H1 (cell line): ENCODE data around the gene AGAP3. TPM values are rescaled to one million over a fixed set of nuclear protein-coding genes. Genes with fewer than 3 reads are reported as not detected.

Experiments
- CTCF ChIA-PET: fragments of 300-600 bp; sonication (Branson Sonifier 250); formaldehyde crosslinking; loops from one replicate; lab custom pipeline; 2021; ENCODE audit not compliant: partially characterized antibody; lab: Charles Lee
- POLR2A ChIA-PET: fragments of 300-600 bp; sonication (Branson Sonifier 250); formaldehyde crosslinking; loops from one replicate; lab custom pipeline; 2021; ENCODE audit warnings: inconsistent platforms; ENCODE audit not compliant: partially characterized antibody; lab: Charles Lee
- DNase-seq, 2 experiments: peaks; one replicate each; pipeline versions ENCODE4 v3.0.0 to v3.0.0-alpha.2; 2010 to 2022; ENCODE audit warnings: low spot score in 2 of 2, low read depth in 1 of 2, mixed read lengths in 1 of 2
- FAIRE-seq: peaks from 2 replicates; lab custom pipeline; 2011; peaks lifted over from hg19 to GRCh38; lab: Jason Lieb, UNC
- H2AFZ ChIP-seq: 2 replicates; pipeline ENCODE4 v1.8.1; 2012; ENCODE audit warnings: low read length, inconsistent platforms
- H2AK5ac ChIP-seq: 2 replicates; pipeline ENCODE4 v1.6.1; 2013; ENCODE audit warnings: low read depth, low read length
- H2BK120ac ChIP-seq: replicated peaks from 2 replicates; pipeline ENCODE3; 2013; ENCODE audit warnings: low read depth, low read length, inconsistent platforms
- H2BK12ac ChIP-seq: 2 replicates; pipeline ENCODE4 v1.6.1; 2013; ENCODE audit warnings: low read depth, low read length
- H2BK15ac ChIP-seq: 2 replicates; pipeline ENCODE4 v1.6.1; 2013; ENCODE audit warnings: low read length
- H2BK20ac ChIP-seq: 2 replicates; pipeline ENCODE4 v1.6.1; 2013; ENCODE audit warnings: low read length
- H2BK5ac ChIP-seq: 2 replicates; pipeline ENCODE4 v1.6.1; 2013; ENCODE audit warnings: low read depth, low read length
- H3K14ac ChIP-seq: 2 replicates; pipeline ENCODE4 v1.6.1; 2013; ENCODE audit warnings: inconsistent platforms; ENCODE audit not compliant: insufficient read length
- H3K18ac ChIP-seq: 2 replicates; pipeline ENCODE4 v1.6.1; 2013; ENCODE audit warnings: low read length; ENCODE audit errors: extremely low read depth
- H3K23ac ChIP-seq: 2 replicates; pipeline ENCODE4 v1.6.1; 2013; ENCODE audit warnings: inconsistent platforms; ENCODE audit not compliant: insufficient read length
- H3K23me2 ChIP-seq: 2 replicates; pipeline ENCODE4 v1.6.1; 2013; ENCODE audit warnings: low read depth, low read length
- H3K27ac ChIP-seq: 2 replicates; pipeline ENCODE4 v1.6.1; 2011; ENCODE audit warnings: low read depth, low read length, inconsistent platforms
- H3K27me3 ChIP-seq, 4 experiments: replicated peaks in 1 of 4; 1 replicate in 1 of 4; 2 replicates in 3 of 4; pipeline versions ENCODE4 v1.6.1 to v1.8.1; 2011 to 2013; ENCODE audit warnings: low read length in 3 of 4, mild to moderate bottlenecking in 3 of 4, inconsistent platforms in 2 of 4, mixed read lengths in 2 of 4, moderate library complexity in 1 of 4; ENCODE audit not compliant: control insufficient read depth in 3 of 4, insufficient read depth in 3 of 4; ENCODE audit errors: extremely low read depth in 1 of 4
- H3K36me3 ChIP-seq, 4 experiments: 2 replicates each; pipeline versions ENCODE4 v1.6.1 to v1.8.1; 2011 to 2013; ENCODE audit warnings: mild to moderate bottlenecking in 4 of 4, low read length in 3 of 4, moderate library complexity in 2 of 4, control low read depth in 1 of 4, inconsistent platforms in 1 of 4; ENCODE audit not compliant: insufficient read depth in 4 of 4, control insufficient read depth in 2 of 4
- H3K4ac ChIP-seq: replicated peaks from 2 replicates; pipeline ENCODE3; 2013; ENCODE audit warnings: low read length, low read depth, mixed read lengths, inconsistent platforms; ENCODE audit not compliant: insufficient read length
- H3K4me1 ChIP-seq, 4 experiments: replicated peaks in 1 of 4; 1 replicate in 1 of 4; 2 replicates in 3 of 4; pipeline versions ENCODE4 v1.6.1 to v1.8.1; 2011 to 2013; ENCODE audit warnings: low read length in 3 of 4, inconsistent platforms in 2 of 4, mixed read lengths in 1 of 4; ENCODE audit not compliant: insufficient read depth in 4 of 4, control insufficient read depth in 3 of 4
- H3K4me2 ChIP-seq, 2 experiments: 2 replicates each; pipeline versions ENCODE4 v1.6.1 to v1.8.1; 2011 to 2013; ENCODE audit warnings: low read depth in 2 of 2, low read length in 2 of 2, control low read depth in 1 of 2, inconsistent platforms in 1 of 2, mild to moderate bottlenecking in 1 of 2; ENCODE audit not compliant: insufficient read depth in 1 of 2
- H3K4me3 ChIP-seq, 4 experiments: fragments of 200-600, 300-600 bp in 1 of 4; sonication (generic), shearing (Covaris generic), sonication (Bioruptor Twin) in 1 of 4; 2 replicates each; pipeline versions ENCODE4 v1.5.1 to v1.8.1; 2011 to 2016; ENCODE audit warnings: low read length in 4 of 4, low read depth in 3 of 4, control low read depth in 2 of 4, inconsistent platforms in 2 of 4, mild to moderate bottlenecking in 2 of 4, mixed read lengths in 1 of 4, moderate library complexity in 1 of 4; ENCODE audit not compliant: insufficient read depth in 2 of 4; ENCODE audit errors: extremely low read depth in 1 of 4
- H3K56ac ChIP-seq: replicated peaks from 2 replicates; pipeline ENCODE3; 2013; ENCODE audit warnings: low read depth, mild to moderate bottlenecking, mixed read lengths, low read length, inconsistent platforms; ENCODE audit not compliant: insufficient read length
- H3K79me1 ChIP-seq: 2 replicates; pipeline ENCODE4 v1.6.1; 2013; ENCODE audit warnings: low read depth, low read length, control low read depth
- H3K79me2 ChIP-seq, 2 experiments: 2 replicates each; pipeline versions ENCODE4 v1.6.1 to v1.8.1; 2012 to 2013; ENCODE audit warnings: low read length in 2 of 2, mild to moderate bottlenecking in 2 of 2, inconsistent platforms in 1 of 2; ENCODE audit not compliant: insufficient read depth in 2 of 2, control insufficient read depth in 1 of 2
- H3K9ac ChIP-seq, 4 experiments: replicated peaks in 1 of 4; 1 replicate in 1 of 4; 2 replicates in 3 of 4; pipeline versions ENCODE4 v1.6.1 to v1.8.1; 2011 to 2013; ENCODE audit warnings: low read depth in 3 of 4, low read length in 3 of 4, control low read depth in 2 of 4, mild to moderate bottlenecking in 2 of 4, moderate library complexity in 2 of 4, inconsistent platforms in 1 of 4; ENCODE audit errors: extremely low read depth in 1 of 4
- H3K9me3 ChIP-seq, 2 experiments: 2 replicates each; pipeline versions ENCODE4 v1.6.1 to v1.8.1; 2012 to 2013; ENCODE audit warnings: mild to moderate bottlenecking in 2 of 2, moderate library complexity in 2 of 2, control low read depth in 1 of 2, inconsistent platforms in 1 of 2, low read depth in 1 of 2, low read length in 1 of 2, mixed read lengths in 1 of 2; ENCODE audit not compliant: insufficient read depth in 2 of 2
- H4K20me1 ChIP-seq, 2 experiments: replicated peaks in 1 of 2; 2 replicates each; pipeline versions ENCODE3 to v1.8.1; 2011 to 2013; ENCODE audit warnings: inconsistent platforms in 2 of 2, low read length in 2 of 2, mild to moderate bottlenecking in 1 of 2; ENCODE audit not compliant: insufficient read depth in 2 of 2, control insufficient read depth in 1 of 2
- H4K5ac ChIP-seq: 2 replicates; pipeline ENCODE4 v1.6.1; 2013; ENCODE audit warnings: low read length, low read depth, mixed read lengths, inconsistent platforms; ENCODE audit not compliant: insufficient read length
- H4K8ac ChIP-seq: 2 replicates; pipeline ENCODE4 v1.8.0; 2013; ENCODE audit warnings: mild to moderate bottlenecking, moderate library complexity, low read length, inconsistent platforms; ENCODE audit not compliant: insufficient read depth; ENCODE audit errors: extremely low read depth
- H4K91ac ChIP-seq: replicated peaks from 2 replicates; pipeline ENCODE3; 2013; ENCODE audit warnings: low read length, mixed read lengths, inconsistent platforms; ENCODE audit not compliant: insufficient read length
- HDAC6 ChIP-seq: IDR thresholded peaks from one replicate; pipeline ENCODE4 v1.7.1; 2012; ENCODE audit warnings: low read depth, mild to moderate bottlenecking, inconsistent platforms, low read length, moderate library complexity
- KDM1A ChIP-seq: fragments of 200-600, 300-600 bp; sonication (generic); IDR thresholded peaks from 2 replicates; pipeline ENCODE4 v1.7.1; 2016; ENCODE audit warnings: mild to moderate bottlenecking, low read length, borderline replicate concordance
- SP1 ChIP-seq: IDR thresholded peaks from 2 replicates; pipeline ENCODE4 v1.6.1; 2011; ENCODE audit warnings: low read depth, low read length
- TEAD4 ChIP-seq: IDR thresholded peaks from 2 replicates; pipeline ENCODE4 v1.6.1; 2012; ENCODE audit warnings: low read depth, low read length, inconsistent platforms, mixed read lengths
- WGBS, 2 experiments: shearing (Covaris generic) in 1 of 2; methylation state at CpG; one replicate each; pipeline versions ENCODE4 v1.1.6 to v1.1.7; 2013 to 2015; ENCODE audit warnings: low lambda C conversion rate in 2 of 2, mixed read lengths in 2 of 2, inconsistent platforms in 1 of 2, low coverage in 1 of 2, missing lambda C conversion rate in 1 of 2; ENCODE audit not compliant: insufficient replicate concordance in 2 of 2, insufficient coverage in 1 of 2, insufficient read length in 1 of 2; ENCODE audit errors: extremely low coverage in 1 of 2, missing lambda C conversion rate in 1 of 2; 5-methylcytosine and 5-hydroxymethylcytosine counted together
- polyA plus RNA-seq, 7 experiments: library from polyadenylated mRNA; depleted of rRNA in 3 of 7; stranded (reverse) in 5 of 7; unstranded in 2 of 7; fragments of >200 nt in 5 of 7; fragments of 200-250 nt in 2 of 7; gene quantifications; 1 replicate in 5 of 7; 2 replicates in 1 of 7; 4 replicates in 1 of 7; pipeline versions ENCODE4 v1.2.1 to v1.2.3, GENCODE V29; 2011 to 2013; ENCODE audit warnings: missing spikeins in 2 of 7, mixed read lengths in 2 of 7
- total RNA-seq: library from RNA; stranded (reverse); fragmentation: NEBNext Ultra II Directional; extraction: Animal tissue kit (Norgen Biotek cat#: 25700); gene quantifications from 2 replicates; pipeline ENCODE4 v1.2.1, GENCODE V29; 2021

Gene AGAP3
- total and polyA plus RNA-seq, 2 of the 8 experiments (the other 6 are each of a cell fraction or from before 2014, with no cell fraction given): 66.4 to 120 TPM

GRCh38 chr7:151068069-151068773 lies 18.1 kb upstream of the AGAP3 start:
- Histone ChIP-seq H4K5ac (no peak overlapping the region), H3K23me2 (peaks cover 2% of the 10 kb centered on the region; the same call in 1 of the 2 replicates), H2BK12ac (no peak overlapping the region), H2BK120ac (no peak overlapping the region), H3K4me3 (no peak overlapping the region), H3K79me1 (peaks cover 3% of the 10 kb centered on the region; the same call in 1 of the 2 replicates), H3K56ac (no peak overlapping the region), H4K8ac (no peak overlapping the region), H3K27me3 (no peaks in the 10 kb centered on the region), H2AK5ac (no peak overlapping the region)
- FAIRE-seq: peak; percentile 45
- 76% methylated on average over 12 of the region's 12 CpGs; no CpG with 5 or more reads in 1 of the 2 experiments for WGBS, 2 experiments
- TF ChIP-seq SP1 (peak; percentile 14; the same call in 1 of the 2 replicates), TEAD4 (peak; percentile 93), HDAC6 (no peak), KDM1A (0 out of 2 replicates have a peak, but pooled peaks have one; percentile 10)
- TF ChIP-seq, all 59 proteins: peak for 3
- Histone ChIP-seq H3K27ac (no peak overlapping the region), H3K9ac (no peak overlapping the region), H4K91ac (no peak overlapping the region), H3K18ac (no peak overlapping the region), H3K79me2 (peaks cover 0 to 7% of the 10 kb centered on the region in 2 experiments; a peak in 1 of 4 replicates), H4K20me1 (peaks cover 5 to 11% of the 10 kb centered on the region in 2 experiments), H3K4me1 (peaks cover 3 to 9% (median 7%) of the 10 kb centered on the region in 4 experiments), H2BK20ac (no peak overlapping the region), H2AFZ (no peak overlapping the region), H2BK15ac (no peak overlapping the region), H3K4ac (no peak overlapping the region), H3K36me3 (peaks cover 18 to 64% (median 43%) of the 10 kb centered on the region in 4 experiments), H3K14ac (no peak overlapping the region), H3K9me3 (no peaks in the 10 kb centered on the region), H3K4me2 (peak overlapping the region in 1 of 2 experiments; percentile 19; a peak in 2 of 4 replicates), H3K23ac (no peak overlapping the region), H2BK5ac (peak overlapping the region; percentile 61)
- ChIA-PET POLR2A (interaction anchor here (0.6 to 7.9 kb wide), 7 partner anchors 9 to 55 kb away, joined by 3 to 77 read pairs (median 4); partner anchors contain the start of gene FASTK), CTCF (interaction anchor here (0.6 to 9.0 kb wide), 15 partner anchors 9 to 105 kb away, joined by 3 to 81 read pairs (median 3); partner anchors contain the start of gene ATG9B)
- DNase-seq: no peak
